NCI-H524 treated with DMSO at 0.1 percent for 48 hours (cell line): ENCODE data around the gene ZNF710.

Experiments used
- DNase-seq: peaks from one replicate; lab custom pipeline; 2025; lab: John Stamatoyannopoulos, UW

ZNF710 gene

GRCh38 chr15:90038632-90039095 is 37.5 kb downstream of the ZNF710 start:
- DNase-seq, result no peak

DNA sequence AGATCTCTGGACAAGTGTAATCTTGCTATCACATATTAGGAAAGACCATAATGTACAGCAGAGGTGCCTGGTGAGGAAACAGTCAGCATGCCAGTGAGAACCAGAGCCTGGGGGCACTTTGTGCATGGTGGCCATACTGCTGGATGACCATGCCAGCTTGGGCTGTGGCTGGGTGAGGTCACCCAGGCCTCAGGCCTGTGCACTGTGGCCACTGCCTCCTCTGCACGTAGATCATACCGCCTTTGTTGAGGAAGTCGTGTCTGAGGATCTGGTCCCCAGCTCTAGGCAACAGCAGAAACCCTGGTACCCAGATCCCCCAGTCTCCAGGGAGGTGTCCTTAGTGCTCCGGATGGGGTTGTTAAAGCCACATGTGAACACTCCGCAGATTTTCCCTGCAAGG is 38.9 kb downstream of the ZNF710 start:
- DNase-seq, result no peak

DNA sequence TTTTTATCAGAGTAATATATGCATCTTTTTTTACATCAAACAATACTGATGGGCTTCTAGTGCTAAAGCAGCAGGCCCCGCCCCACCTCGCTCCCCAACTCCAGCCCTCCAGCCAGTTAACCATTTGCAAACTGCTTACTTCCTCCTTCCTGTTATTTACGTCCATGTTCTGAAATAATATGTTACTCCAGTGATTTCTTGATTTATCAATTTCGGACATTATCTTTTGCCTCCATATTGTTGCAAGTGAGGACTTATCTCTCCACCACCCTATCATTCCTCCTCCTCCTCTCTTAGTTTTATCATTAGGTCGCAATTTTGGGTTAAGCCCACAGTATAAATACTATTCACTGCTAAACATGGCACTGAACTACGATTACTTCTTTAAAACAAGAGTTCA is 39.5 kb downstream of the ZNF710 start:
- DNase-seq, result no peak

GRCh38 chr15:90042356-90042755 is 41.2 kb downstream of the ZNF710 start:
- DNase-seq, result no peak

DNA sequence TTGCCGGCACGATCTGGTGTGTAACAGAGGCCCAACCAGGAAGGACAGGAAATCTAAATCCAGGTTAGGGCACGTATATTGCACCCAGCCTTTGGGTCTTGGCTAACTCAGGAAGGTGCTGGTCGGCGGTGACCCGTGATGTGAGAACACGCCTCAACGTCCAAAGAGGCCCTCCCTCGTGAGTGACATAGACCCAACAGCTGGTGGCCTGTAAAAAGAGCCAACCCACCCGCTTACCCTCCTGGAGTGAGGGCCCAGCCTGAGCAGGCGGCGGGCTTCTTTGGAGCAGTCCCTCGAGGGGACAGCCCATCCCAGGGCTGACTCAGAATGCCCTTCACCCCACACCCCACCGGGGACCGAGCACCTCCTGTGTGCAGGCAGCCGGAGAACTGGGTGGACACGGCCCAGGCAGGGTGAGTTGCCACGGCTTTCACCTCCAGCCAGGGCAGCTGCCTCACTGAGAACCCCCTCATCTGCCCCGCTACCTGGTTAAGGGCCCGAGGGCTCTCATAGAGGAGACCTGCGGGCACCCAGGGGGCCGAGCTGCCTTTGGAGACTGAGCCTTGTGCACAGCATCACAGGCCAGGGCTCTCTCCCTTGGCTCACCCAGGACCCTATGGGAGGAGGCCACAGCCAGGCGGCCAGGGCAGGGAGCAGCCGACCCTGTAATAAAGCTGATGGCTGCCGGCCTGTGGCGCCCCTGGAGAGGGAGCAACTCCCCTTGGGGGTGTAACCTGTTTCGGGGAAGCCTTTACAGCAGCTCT is 41.8 kb downstream of the ZNF710 start:
- no peak for DNase-seq

DNA sequence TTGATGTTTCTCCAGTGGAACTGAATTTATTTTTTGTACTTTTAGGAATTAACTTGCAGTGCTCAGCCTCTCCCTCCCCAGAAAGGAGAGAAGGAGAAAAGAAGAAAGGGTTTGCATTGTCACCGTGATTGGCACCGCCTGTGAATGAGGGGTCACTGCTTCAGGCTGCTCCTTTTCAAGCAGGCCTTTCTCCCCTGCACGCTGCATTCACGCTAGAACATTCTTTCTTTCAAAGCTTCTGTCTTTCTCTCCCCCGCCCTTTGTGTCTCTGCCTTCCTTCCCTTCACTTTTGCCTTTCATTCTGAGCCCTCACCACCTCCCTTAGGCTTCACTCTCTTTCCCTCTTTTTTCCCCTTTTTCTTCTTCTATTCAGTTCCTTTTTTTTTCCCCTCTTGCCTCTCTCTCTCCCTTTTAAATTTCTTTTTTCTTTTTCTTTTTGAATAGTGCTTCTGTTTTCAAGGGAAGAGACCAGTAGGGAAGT is 42.4 kb downstream of the ZNF710 start:
- no peak for DNase-seq

DNA sequence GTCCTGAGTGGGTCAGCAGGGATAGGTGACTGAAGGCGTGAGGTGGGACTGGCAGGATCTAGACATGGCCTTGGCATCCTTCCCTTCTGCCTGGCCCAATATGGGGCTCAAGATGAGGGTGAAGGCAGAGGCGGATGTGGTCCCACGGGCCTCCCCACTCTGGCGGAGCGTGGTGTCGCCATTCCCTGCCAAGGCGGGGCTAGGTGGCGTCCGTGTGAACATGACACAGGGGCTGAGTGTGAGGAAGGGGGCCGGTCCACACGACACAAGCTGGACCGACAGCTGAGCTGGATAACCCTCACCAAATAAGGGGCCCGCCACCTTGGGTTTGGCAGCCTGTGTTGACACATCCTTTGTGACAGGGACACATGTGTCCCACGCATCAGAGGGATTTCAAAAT is 43.1 kb downstream of the ZNF710 start:
- DNase-seq, result no peak

- no peak for DNase-seq
Measured at GRCh38 chr15:90044916-90045371, 43.8 kb downstream of the ZNF710 start.

DNA sequence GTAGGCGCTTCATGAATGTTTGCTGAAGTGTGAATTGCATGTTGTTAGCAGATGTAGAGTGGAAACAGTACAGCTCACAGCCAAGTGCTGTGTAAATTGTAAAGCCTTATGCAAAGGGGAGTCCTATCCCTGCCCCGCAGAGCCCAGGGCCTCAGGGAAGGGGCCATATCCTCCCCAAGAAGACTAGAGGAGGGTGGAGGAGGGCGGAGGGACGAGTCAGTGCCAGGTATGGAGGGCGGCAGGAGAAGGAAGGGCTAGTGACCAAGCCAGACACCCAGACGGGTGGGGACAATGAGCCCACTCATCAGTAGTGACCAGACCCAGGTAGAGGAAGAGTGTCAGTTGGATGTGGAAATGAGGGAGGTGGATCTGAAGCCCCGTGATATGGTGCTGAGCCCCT is 45.2 kb downstream of the ZNF710 start:
- DNase-seq, result no peak

DNA sequence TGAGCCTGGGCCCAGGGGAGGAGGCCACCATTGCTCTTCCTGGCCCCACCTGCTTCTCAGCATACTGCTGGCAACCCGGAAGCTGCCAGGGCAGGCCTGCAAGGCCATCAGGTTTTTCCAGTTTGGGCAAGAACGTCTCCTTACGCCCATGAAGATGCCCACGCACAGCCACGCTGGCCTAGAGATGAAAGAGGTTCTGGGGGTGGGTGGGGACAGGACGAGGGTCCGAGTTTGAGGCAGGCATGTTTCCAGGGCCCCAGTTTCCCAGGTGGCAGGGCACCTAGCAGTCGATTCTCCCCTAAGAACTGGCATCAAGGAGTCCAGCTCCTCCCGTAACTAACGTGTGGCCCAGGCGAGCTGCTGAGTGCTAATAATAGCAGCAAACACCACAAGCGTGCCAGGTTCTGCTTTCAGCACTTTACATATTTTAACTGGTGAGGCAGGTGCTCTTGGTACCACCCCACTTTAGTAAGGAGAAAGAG is 45.8 kb downstream of the ZNF710 start:
- DNase-seq, result no peak

GRCh38 chr15:90047956-90048575 is 46.9 kb downstream of the ZNF710 start:
- DNase-seq, result no peak

DNA sequence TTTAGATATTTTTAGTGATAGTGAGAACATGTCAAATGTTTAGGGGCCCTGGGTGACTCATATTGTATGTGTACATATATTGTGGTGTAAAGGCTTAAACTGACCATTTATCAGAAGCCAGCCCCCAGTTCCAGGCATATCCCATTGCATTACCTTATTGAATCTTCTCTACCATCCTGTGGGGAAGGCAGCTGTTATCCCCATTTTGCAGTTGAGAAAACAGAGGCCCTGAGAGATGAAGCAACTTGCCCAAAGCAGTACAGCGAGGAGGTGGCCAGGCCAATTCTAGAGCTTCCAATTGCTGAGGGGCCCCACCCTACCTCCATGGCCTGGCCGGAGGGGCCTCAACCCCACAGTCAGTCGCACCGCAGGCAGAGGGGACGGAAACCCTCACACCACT is 47.9 kb downstream of the ZNF710 start:
- DNase-seq, result no peak

GRCh38 chr15:90049666-90050604 is 48.8 kb downstream of the ZNF710 start:
- DNase-seq, result no peak

GRCh38 chr15:90051874-90052273 is 50.8 kb downstream of the ZNF710 start:
- DNase-seq, result no peak

DNA sequence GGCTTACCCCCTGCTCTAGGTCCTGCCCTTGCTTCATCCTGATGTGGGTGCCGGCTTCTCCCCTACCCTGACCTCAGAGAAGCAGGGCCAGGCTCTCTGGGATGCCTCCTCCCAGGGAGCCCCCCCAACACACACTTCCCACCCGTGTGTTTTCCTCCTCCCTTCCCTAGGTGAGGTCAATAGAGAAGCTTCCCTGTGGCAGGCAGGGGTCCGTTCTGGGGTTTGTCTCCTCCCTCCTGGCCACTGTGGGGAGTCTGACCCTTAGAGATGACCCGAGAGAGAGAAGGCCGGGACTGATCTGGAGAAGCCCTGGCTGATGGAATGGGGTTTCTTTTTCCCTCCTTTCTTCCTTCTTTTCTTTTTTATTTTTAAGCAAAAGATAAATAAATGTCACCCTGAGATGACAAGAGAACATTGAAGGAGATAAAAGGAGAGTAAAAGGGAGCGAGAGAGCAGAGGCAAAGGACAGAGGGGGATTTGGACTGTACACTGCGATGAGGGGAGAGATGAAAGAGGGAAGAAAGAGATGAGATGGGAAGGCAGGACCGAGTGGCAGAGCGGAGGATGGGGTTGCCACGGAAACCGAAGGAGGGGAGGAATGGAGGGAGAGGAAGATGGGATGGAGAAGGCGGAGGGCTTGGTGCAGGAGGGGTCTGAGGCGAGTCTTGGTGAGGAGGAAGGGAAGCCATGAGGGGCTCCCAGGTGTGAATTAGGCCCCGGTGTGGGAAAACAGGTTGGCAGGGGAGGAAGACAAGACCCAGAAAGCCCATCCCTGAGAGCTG is 52.8 kb downstream of the ZNF710 start:
- DNase-seq, result no peak

DNA sequence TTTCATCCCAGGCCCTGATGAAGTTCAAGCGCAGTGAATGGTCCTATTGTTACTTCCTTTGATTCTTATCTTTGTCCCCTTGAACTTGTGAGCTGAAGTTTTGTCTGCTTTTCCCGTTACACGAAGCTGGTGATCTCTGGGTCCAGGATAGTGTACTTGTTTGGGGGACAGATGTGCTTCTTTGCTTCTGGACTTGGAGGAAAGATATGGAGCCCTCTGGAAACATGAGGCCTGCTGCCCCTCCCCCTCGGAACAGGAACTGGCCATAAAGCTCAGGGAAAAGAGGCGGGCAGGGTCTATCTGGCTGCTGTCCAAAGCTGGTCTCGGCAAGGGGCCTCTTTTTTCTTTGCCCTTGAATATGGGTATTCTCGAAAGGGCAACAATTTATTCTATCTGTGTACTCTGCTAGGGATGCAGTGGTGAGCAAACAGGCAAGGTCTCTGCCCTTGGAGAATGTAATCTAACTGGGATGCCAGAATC is 53.5 kb downstream of the ZNF710 start:
- no peak for DNase-seq

- DNase-seq, result no peak
Measured at GRCh38 chr15:90055182-90055581, 54.1 kb downstream of the ZNF710 start.

GRCh38 chr15:90056529-90056928 is 55.4 kb downstream of the ZNF710 start:
- DNase-seq, result no peak

- no peak for DNase-seq
Measured at GRCh38 chr15:90058308-90058707, 57.2 kb downstream of the ZNF710 start.

- DNase-seq, result no peak
Measured at GRCh38 chr15:90058775-90059174, 57.7 kb downstream of the ZNF710 start.
